K562 (cell line): ENCODE results near the gene GNAZ. TPM values are rescaled to one million over a fixed set of nuclear protein-coding genes. Genes with fewer than 3 reads are reported as not detected.

Source experiments
- ATAC-seq: fragments of 200-7000 bp; cut with Tn5 transposase; 3 replicates; pipeline ENCODE4 v1.9.1; 2020; ENCODE audit warnings: moderate library complexity
- BruUV-seq: library from RNA; stranded (reverse); fragments of 400-500 nt; replicated peaks from 2 replicates; lab custom pipeline; 2021; lab: Mats Ljungman, UMichigan
- CTCF ChIA-PET: fragments of 300-600 bp; formaldehyde crosslinking; extraction: SDS; loops from one replicate; lab custom pipeline; 2021; ENCODE audit warnings: low intra/inter-chr PET ratio; lab: Yijun Ruan, JAX
- POLR2A ChIA-PET: fragments of 300-600, 350-650 bp; sonication (Branson Sonifier 250); formaldehyde crosslinking; extraction: SDS; loops from one replicate; lab custom pipeline; 2021; ENCODE audit warnings: antibody characterized with exemption, inconsistent platforms; lab: Yijun Ruan, JAX
- DNase-seq, 4 experiments: peaks; one replicate each; pipeline versions ENCODE4 v3.0.0 to v3.0.0-alpha.2; 2011 to 2018; ENCODE audit warnings: low spot score in 3 of 4, mixed read lengths in 3 of 4; ENCODE audit errors: extremely low read depth in 1 of 4
- FAIRE-seq: peaks from 2 replicates; lab custom pipeline; 2011; peaks lifted over from hg19 to GRCh38; lab: Jason Lieb, UNC
- H2AFZ ChIP-seq: 2 replicates; pipeline ENCODE4 v1.6.0; 2011; ENCODE audit warnings: low read depth, low read length, control low read depth, inconsistent platforms
- H3K27ac ChIP-seq: fragments of 200-600 bp; 3 replicates; pipeline ENCODE4 v1.8.0; 2011; ENCODE audit warnings: low read depth, mild to moderate bottlenecking, control low read depth, inconsistent platforms, low read length, moderate library complexity, mixed read lengths; ENCODE audit errors: extremely low read depth
- H3K27me3 ChIP-seq, 2 experiments: fragments of 300-600 bp in 1 of 2; 2 replicates in 1 of 2; 3 replicates in 1 of 2; pipeline versions ENCODE4 v1.6.0 to v1.8.0; 2011; ENCODE audit warnings: inconsistent platforms in 2 of 2, low read length in 2 of 2, mild to moderate bottlenecking in 1 of 2, mixed read lengths in 1 of 2, moderate library complexity in 1 of 2; ENCODE audit not compliant: control insufficient read depth in 2 of 2, insufficient read depth in 2 of 2
- H3K36me3 ChIP-seq: fragments of 300-600 bp; 3 replicates; pipeline ENCODE4 v1.8.0; 2011; ENCODE audit warnings: mild to moderate bottlenecking, low read length, inconsistent platforms; ENCODE audit not compliant: control insufficient read depth, insufficient read depth
- H3K4me1 ChIP-seq, 2 experiments: fragments of 200-600 bp in 1 of 2; replicated peaks in 1 of 2; 2 replicates in 1 of 2; 3 replicates in 1 of 2; pipeline versions ENCODE4 v1.5.1 to v1.8.0; 2011; ENCODE audit warnings: inconsistent platforms in 2 of 2, low read length in 2 of 2, mild to moderate bottlenecking in 1 of 2, mixed read lengths in 1 of 2, moderate library complexity in 1 of 2; ENCODE audit not compliant: control insufficient read depth in 2 of 2, insufficient read depth in 2 of 2
- H3K4me2 ChIP-seq: 2 replicates; pipeline ENCODE4 v1.6.1; 2011; ENCODE audit warnings: low read length, control low read depth, inconsistent platforms, mixed read lengths; ENCODE audit not compliant: insufficient read depth
- H3K4me3 ChIP-seq: fragments of 200-600 bp; sonication (generic), shearing (Covaris generic); 2 replicates; pipeline ENCODE4 v1.5.1; 2016; ENCODE audit warnings: control low read depth, inconsistent platforms
- H3K79me2 ChIP-seq: fragments of 200-600 bp; 3 replicates; pipeline ENCODE4 v1.8.0; 2011; ENCODE audit warnings: low read length, inconsistent platforms; ENCODE audit not compliant: control insufficient read depth, insufficient read depth
- H3K9ac ChIP-seq, 2 experiments: 2 replicates each; pipeline versions ENCODE4 v1.6.0 to v1.6.1; 2011; ENCODE audit warnings: low read depth in 2 of 2, low read length in 2 of 2, control low read depth in 1 of 2, inconsistent platforms in 1 of 2, mild to moderate bottlenecking in 1 of 2, mixed read lengths in 1 of 2; ENCODE audit not compliant: insufficient read depth in 1 of 2
- H3K9me1 ChIP-seq: one replicate; pipeline ENCODE4 v1.6.0; 2011; ENCODE audit warnings: inconsistent platforms, mild to moderate bottlenecking, low read length, moderate library complexity; ENCODE audit not compliant: control insufficient read depth, insufficient read depth
- H3K9me3 ChIP-seq: replicated peaks from 2 replicates; pipeline ENCODE4 v1.5.1; 2011; ENCODE audit warnings: low read depth, low read length, inconsistent platforms; ENCODE audit not compliant: control insufficient read depth, insufficient read depth
- H4K20me1 ChIP-seq: replicated peaks from 2 replicates; pipeline ENCODE4 v1.6.1; 2011; ENCODE audit warnings: low read length, inconsistent platforms, mixed read lengths; ENCODE audit not compliant: control insufficient read depth, insufficient read depth
- CHD2 ChIP-seq: IDR thresholded peaks from 2 replicates; pipeline ENCODE4 v1.6.1; 2011; ENCODE audit warnings: low read depth, low read length
- CTCFL ChIP-seq: IDR thresholded peaks from 2 replicates; pipeline ENCODE4 v1.6.1; 2011; ENCODE audit warnings: borderline replicate concordance, low read depth, mild to moderate bottlenecking, moderate library complexity, low read length; ENCODE audit not compliant: insufficient read depth, poor library complexity, severe bottlenecking
- E2F1 ChIP-seq: sonication (generic); formaldehyde crosslinking; IDR thresholded peaks from 2 replicates; pipeline ENCODE4 v1.8.1; 2023; ENCODE audit warnings: mild to moderate bottlenecking, missing genetic modification reagents, moderate library complexity
- RB1 ChIP-seq: fragments of 450-650 bp; IDR thresholded peaks from 2 replicates; pipeline ENCODE4 v1.6.1; 2017; ENCODE audit warnings: low read depth, mild to moderate bottlenecking
- RCOR1 ChIP-seq, 2 experiments: IDR thresholded peaks; 2 replicates each; pipeline ENCODE4 v1.6.1; 2012; ENCODE audit warnings: low read depth in 2 of 2, low read length in 2 of 2, borderline replicate concordance in 1 of 2, improper control_type of control experiment in 1 of 2
- SMAD2 ChIP-seq: fragments of 150-350 bp; IDR thresholded peaks from 2 replicates; pipeline ENCODE4 v1.6.1; 2014; ENCODE audit warnings: low read depth, mild to moderate bottlenecking, low read length
- SREBF2 ChIP-seq: sonication (generic); formaldehyde crosslinking; IDR thresholded peaks from 2 replicates; pipeline ENCODE4 v1.4.0; 2020; ENCODE audit warnings: mild to moderate bottlenecking, missing genetic modification reagents
- STAT6 ChIP-seq: sonication (generic); formaldehyde crosslinking; IDR thresholded peaks from 2 replicates; pipeline ENCODE4 v1.8.1; 2023; ENCODE audit warnings: mild to moderate bottlenecking, missing genetic modification reagents
- TCF7 ChIP-seq: sonication (generic); IDR thresholded peaks from 2 replicates; pipeline ENCODE4 v1.6.1; 2016; ENCODE audit warnings: antibody characterized with exemption, borderline replicate concordance
- UBTF ChIP-seq, 2 experiments: IDR thresholded peaks; 2 replicates each; pipeline ENCODE4 v1.6.1; 2012; ENCODE audit warnings: improper control_type of control experiment in 2 of 2, low read depth in 2 of 2, low read length in 2 of 2, borderline replicate concordance in 1 of 2
- WGBS: fragments of 100-300 bp; shearing (Covaris generic); methylation state at CpG from one replicate; pipeline ENCODE4 v1.1.6; 2016; ENCODE audit warnings: low coverage, mixed read lengths; ENCODE audit not compliant: insufficient coverage; ENCODE audit errors: missing lambda C conversion rate; 5-methylcytosine and 5-hydroxymethylcytosine counted together
- in situ Hi-C: fragments of 300-500 bp; cut with MboI; formaldehyde crosslinking; loops from 4 replicates; pipeline ENCODE4 v1.15.0; 2018; ENCODE audit warnings: inconsistent platforms, mixed read lengths
- intact Hi-C: fragments of 100-400 bp; cut with micrococcal nuclease; formaldehyde crosslinking; loops from 2 replicates; pipeline ENCODE4 v1.14.2; 2022
- polyA plus RNA-seq, 8 experiments: library from polyadenylated mRNA; depleted of rRNA in 4 of 8; stranded (reverse) in 5 of 8; unstranded in 3 of 8; fragments of >200 nt; fragmentation: Nextera tagmentation in 2 of 8; fragmentation: Illumina TruSeq in 1 of 8; extraction: Ambion mirVana in 2 of 8; extraction: Trizol in 1 of 8; gene quantifications; 2 replicates each; pipeline versions ENCODE4 v1.2.1 to v1.2.3, GENCODE V29; 2011 to 2014; ENCODE audit warnings: inconsistent platforms in 1 of 8, missing spikeins in 1 of 8
- total RNA-seq, 7 experiments: library from RNA; depleted of rRNA in 6 of 7; stranded (reverse); fragments of >200 nt in 6 of 7; fragmentation: Illumina TruSeq in 2 of 7; extraction: Trizol in 2 of 7; gene quantifications; 2 replicates each; pipeline versions ENCODE4 v1.2.1 to v1.2.3, GENCODE V29; 2011 to 2021; ENCODE audit warnings: low replicate concordance in 1 of 7

The GNAZ gene
- total and polyA plus RNA-seq, 9 of the 15 experiments (the other 6 are each of a cell fraction or from before 2014, with no cell fraction given), result 0.04 to 0.22 (median 0.13) TPM; not detected in 3

- Histone ChIP-seq H3K4me3 (no peak overlapping the region), H3K4me1 (peaks cover 0 to 14% of the 10 kb centered on the region in 2 experiments; a peak in 1 of 5 replicates), H4K20me1 (peaks cover 77% of the 10 kb centered on the region), H3K36me3 (no peaks in the 10 kb centered on the region), H3K4me2 (no peak overlapping the region), H3K9ac (no peak overlapping the region), H3K9me3 (no peaks in the 10 kb centered on the region), H3K79me2 (no peaks in the 10 kb centered on the region), H3K9me1 (peaks cover 25% of the 10 kb centered on the region), H3K27ac (no peak overlapping the region), H2AFZ (no peak overlapping the region), H3K27me3 (peaks cover 54 to 95% of the 10 kb centered on the region in 2 experiments)
- intact Hi-C loops (no loop called here), in situ Hi-C loops (no loop called here)
- FAIRE-seq, result no peak
- ChIA-PET POLR2A (interaction anchor here (0.6 to 1.2 kb wide), 6 partner anchors 9 to 76 kb away, joined by 4 to 11 read pairs (median 6); no protein-coding TSS in a partner anchor), CTCF (no interaction called here)
- DNase-seq, result peak in 1 of 4 experiments; percentile 58
- no TSS peak for BruUV-seq
- no peak; the same call in 2 of the 3 replicates for ATAC-seq
- 3% methylated on average over 11 of the region's 11 CpGs for WGBS
- peak; percentile 55; the same call in 1 of the 2 replicates for TF ChIP-seq RB1
- TF ChIP-seq CTCFL, result peak; percentile 5
- peak; percentile 48; the same call in 1 of the 2 replicates for TF ChIP-seq E2F1 (CRISPR knock-in tag)
- TF ChIP-seq RCOR1 (IDR thresholded peaks at IDR 0.05; ENCODE audit: borderline replicate concordance in 1 of 2, low read depth in 2 of 2, low read length in 2 of 2), result peak in 1 of 2 experiments; percentile 38; a peak in 1 of 4 replicates
- 0 out of 4 replicates have a peak, but pooled peaks of 1 of the 2 experiments have one; percentile 52 for TF ChIP-seq UBTF (IDR thresholded peaks at IDR 0.05; ENCODE audit: borderline replicate concordance in 1 of 2, low read depth in 2 of 2, low read length in 2 of 2)
- TF ChIP-seq STAT6 (CRISPR knock-in tag), result peak; percentile 5; the same call in 1 of the 2 replicates
- TF ChIP-seq TCF7, result no peak
- TF ChIP-seq SREBF2 (CRISPR knock-in tag), result no peak
- peak; percentile 55; the same call in 1 of the 2 replicates for TF ChIP-seq SMAD2
- 0 out of 2 replicates have a peak, but pooled peaks have one; percentile 40 for TF ChIP-seq CHD2
These were observed 10.4 kb downstream of the GNAZ start for GRCh38 chr22:23080613-23081290.
